Esophagus squamous epithelium (tissue), 5 donors: ENCODE data around the gene SPP2. TPM values are rescaled to one million over a fixed set of nuclear protein-coding genes. Genes with fewer than 3 reads are reported as not detected.

Source experiments
- DNase-seq: peaks from one replicate; lab custom pipeline; 2025; lab: John Stamatoyannopoulos, UW
- H3K27ac ChIP-seq, 4 donors: fragments of 200-600 bp; sonication (generic); one replicate each; pipeline ENCODE4 v1.5.1; 2016 to 2019; ENCODE audit warnings: mild to moderate bottlenecking in 1 of 4
- H3K27me3 ChIP-seq, 4 donors: fragments of 200-600 bp; sonication (generic); 1 replicate in 3 of 4; 2 replicates in 1 of 4; pipeline versions ENCODE4 v1.5.1 to v1.6.0; 2017 to 2021; ENCODE audit warnings: antibody characterized with exemption in 1 of 4
- H3K36me3 ChIP-seq, 3 donors: fragments of 200-600 bp; sonication (generic); one replicate each; pipeline ENCODE4 v1.5.1; 2016 to 2019
- H3K4me1 ChIP-seq, 3 donors: fragments of 200-600 bp; sonication (generic); one replicate each; pipeline ENCODE4 v1.5.1; 2017 to 2019
- H3K4me3 ChIP-seq, 4 donors: fragments of 200-600 bp; sonication (generic); 1 replicate in 3 of 4; 2 replicates in 1 of 4; pipeline ENCODE4 v1.5.1; 2016 to 2019; ENCODE audit warnings: mild to moderate bottlenecking in 2 of 4, moderate library complexity in 1 of 4
- H3K9me3 ChIP-seq, 3 donors: fragments of 200-600 bp; sonication (generic); one replicate each; pipeline ENCODE4 v1.5.1; 2016 to 2019
- CTCF ChIP-seq, 6 experiments: fragments of 450-650 bp in 4 of 6; fragments of 200-600 bp in 2 of 6; sonication (generic) in 2 of 6; IDR thresholded peaks; one replicate each; pipeline ENCODE4 v1.5.1; 2016 to 2019; ENCODE audit warnings: antibody characterized with exemption in 6 of 6, mild to moderate bottlenecking in 4 of 6, moderate library complexity in 4 of 6
- POLR2A ChIP-seq, 4 donors: fragments of 450-650 bp; IDR thresholded peaks; one replicate each; pipeline ENCODE4 v1.6.1; 2017; ENCODE audit warnings: antibody characterized with exemption in 4 of 4, mild to moderate bottlenecking in 4 of 4, moderate library complexity in 3 of 4
- WGBS, 2 donors: methylation state at CpG; one replicate each; pipeline ENCODE4 v1.1.5; 2018; 5-methylcytosine and 5-hydroxymethylcytosine counted together
- intact Hi-C: fragments of 100-400 bp; cut with DNase I; formaldehyde crosslinking; loops from one replicate; pipeline ENCODE4 v1.15.0; 2022
- total RNA-seq, 4 donors: library from RNA; depleted of rRNA; stranded (reverse); fragments of >200 nt; gene quantifications; one replicate each; pipeline ENCODE4 v1.1.0, GENCODE V29; 2016
- donor health status: DM: yes; HTN: yes; CAD: no.

Gene SPP2
- total RNA-seq, 4 donors from 2014 or later, result not detected

- WGBS, 2 donors, result 64 to 67% methylated on average over 1 of the region's 1 CpG
- Histone ChIP-seq H3K9me3 (no peaks in the 10 kb centered on the region), H3K36me3 (no peaks in the 10 kb centered on the region), H3K4me3 (no peak overlapping the region), H3K27ac (no peak overlapping the region), H3K27me3 (no peaks in the 10 kb centered on the region), H3K4me1 (no peaks in the 10 kb centered on the region)
- no peak for TF ChIP-seq POLR2A (IDR thresholded peaks at IDR 0.05)
- no peak for TF ChIP-seq CTCF (IDR thresholded peaks at IDR 0.05)
- DNase-seq, result no peak
- intact Hi-C loops, result no loop called here
Measured at GRCh38 chr2:234121999-234122398, 71.5 kb downstream of the SPP2 start.

- no peak overlapping the region for H3K27ac ChIP-seq
- no peaks in the 10 kb centered on the region for H3K36me3 ChIP-seq
- 76% methylated on average over 7 of the region's 7 CpGs for WGBS, 2 donors
- no peak overlapping the region for H3K4me3 ChIP-seq
- peaks cover 0 to under 1% (median 0%) of the 10 kb centered on the region in 3 donors for H3K4me1 ChIP-seq
- TF ChIP-seq CTCF (IDR thresholded peaks at IDR 0.05), result no peak
- no peak for TF ChIP-seq POLR2A (IDR thresholded peaks at IDR 0.05)
- no peaks in the 10 kb centered on the region for H3K27me3 ChIP-seq
- no peaks in the 10 kb centered on the region for H3K9me3 ChIP-seq
- intact Hi-C loops, result no loop called here
- DNase-seq, result no peak
Measured at GRCh38 chr2:234125451-234126145, 75.1 kb downstream of the SPP2 start.

- Histone ChIP-seq H3K36me3 (no peaks in the 10 kb centered on the region), H3K4me1 (peaks cover 0 to 4% (median 0%) of the 10 kb centered on the region in 3 donors), H3K9me3 (no peaks in the 10 kb centered on the region), H3K4me3 (no peak overlapping the region), H3K27ac (no peak overlapping the region), H3K27me3 (no peaks in the 10 kb centered on the region)
- intact Hi-C loops, result no loop called here
- TF ChIP-seq POLR2A (IDR thresholded peaks at IDR 0.05) (no peak), CTCF (IDR thresholded peaks at IDR 0.05) (no peak)
- no peak for DNase-seq
- 85 to 87% methylated on average over 6 of the region's 6 CpGs for WGBS, 2 donors
Measured at GRCh38 chr2:234126146-234126470, 75.6 kb downstream of the SPP2 start.

Other genes starting within 250 kb of the SPP2 start
- 1 to 10 TPM; 5.1 to 8.5 (median 5.8) TPM for gene HJURP, start 196.2 kb upstream of the SPP2 start, total RNA-seq
- not detected for gene TRPM8, start 133.3 kb upstream of the SPP2 start, total RNA-seq